NOMO-1 treated with dmso at 0.1 percent for 144 hours (cell line): ENCODE data around the gene CFL1.

Experiments used
- DNase-seq: peaks from one replicate; lab custom pipeline; 2025; ENCODE audit not compliant: unreplicated experiment; lab: John Stamatoyannopoulos, UW

The CFL1 gene

GRCh38 chr11:65809496-65809895 is 48.5 kb downstream of the CFL1 start:
- no peak for DNase-seq

- DNase-seq: no peak
Observed at GRCh38 chr11:65808744-65809341, 49.1 kb downstream of the CFL1 start.

GRCh38 chr11:65806979-65807378 is 51.0 kb downstream of the CFL1 start:
- no peak for DNase-seq
